Amniotic epithelial cell (primary cell): ENCODE results near the gene CLEC4M.
A peak's percentile ranks its signal among the peaks of the same experiment; 100 is the strongest.
"Not testable (repeated sequence)": the region's sequence is repeated elsewhere in the genome, so short reads cannot be mapped to it uniquely, and the experiment has no call there.

Source experiments
- DNase-seq: peaks from one replicate; pipeline ENCODE4 v3.0.0-alpha.2; 2010; ENCODE audit warnings: low read depth

The CLEC4M gene

DNA sequence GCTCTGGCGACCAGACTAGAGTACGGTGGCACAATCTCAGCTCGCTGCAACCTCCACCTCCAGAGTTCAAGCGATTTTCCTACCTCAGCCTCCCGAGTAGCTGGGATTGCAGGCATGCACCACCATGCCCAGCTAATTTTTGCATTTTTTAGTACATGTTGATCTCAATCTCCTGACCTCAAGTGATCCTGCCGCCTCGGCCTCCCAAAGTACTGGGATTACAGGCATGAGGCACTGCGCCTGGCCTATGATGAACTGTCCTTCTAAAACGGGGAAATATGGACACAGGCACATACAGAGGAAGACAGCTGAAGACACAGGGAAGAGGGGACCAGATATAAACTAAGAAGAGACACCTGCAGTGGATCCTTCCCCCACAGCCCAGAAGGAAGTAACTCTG is 12.7 kb downstream of the CLEC4M start:
- no peak for DNase-seq

DNA sequence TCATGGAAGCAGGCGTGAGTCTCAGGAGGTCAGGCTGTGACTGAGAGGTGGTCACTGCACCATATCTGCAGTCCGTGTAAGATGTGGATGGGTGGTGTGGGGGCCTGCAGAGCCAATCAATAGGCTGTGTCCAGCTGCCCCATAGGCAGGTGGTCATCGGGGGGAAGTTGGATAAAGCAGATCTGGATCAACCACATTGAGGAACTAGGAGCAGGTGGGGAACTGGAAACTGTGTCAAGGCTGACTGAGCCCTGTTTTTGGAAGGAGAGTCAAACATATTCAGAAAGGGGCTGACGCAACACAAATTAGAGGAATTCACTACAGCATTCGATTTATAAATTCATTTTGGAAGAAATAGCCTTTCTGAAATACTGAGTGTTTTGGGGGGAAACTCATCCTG is 15.0 kb downstream of the CLEC4M start:
- no peak for DNase-seq

DNA sequence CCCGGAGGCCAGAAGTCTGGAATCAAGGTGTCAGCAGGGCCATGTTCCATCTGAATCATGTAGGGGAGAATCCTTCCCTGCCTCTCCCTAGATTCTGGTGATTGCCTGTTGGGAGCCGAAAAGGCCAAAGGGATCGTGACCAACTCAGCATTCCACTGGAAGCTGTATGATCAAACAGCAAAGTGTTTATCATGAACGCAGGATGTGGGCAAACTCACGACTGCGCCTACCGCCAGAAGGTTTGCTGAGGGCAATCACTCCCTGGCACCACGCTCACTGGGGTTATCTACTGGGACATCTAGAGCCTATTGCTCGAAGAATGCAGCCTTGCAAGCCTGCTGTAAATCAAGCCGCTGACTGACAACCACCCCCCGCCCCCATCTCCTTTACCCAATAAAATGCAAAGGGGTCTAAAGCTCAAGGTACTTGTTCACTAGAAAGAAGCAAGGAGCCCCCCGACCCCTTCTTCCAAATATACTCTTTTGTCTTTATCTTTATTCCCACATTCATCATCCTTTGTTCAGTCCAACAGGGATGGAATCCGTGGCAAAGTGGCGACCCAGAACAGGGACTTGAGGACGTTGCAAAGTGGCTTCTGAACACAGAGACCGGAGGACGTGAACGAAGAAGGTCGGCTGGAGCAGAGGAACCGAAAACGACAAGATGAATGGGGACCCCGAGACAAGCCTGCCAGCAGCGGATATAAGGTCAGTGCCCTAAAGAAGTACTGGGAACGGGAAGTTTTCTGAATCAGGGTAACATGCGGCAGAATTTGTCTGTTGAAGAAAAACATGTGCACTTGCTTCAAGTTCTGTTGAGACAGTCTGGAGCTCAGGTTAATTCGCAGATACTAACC is 16.8 kb downstream of the CLEC4M start:
- no peak for DNase-seq

DNA sequence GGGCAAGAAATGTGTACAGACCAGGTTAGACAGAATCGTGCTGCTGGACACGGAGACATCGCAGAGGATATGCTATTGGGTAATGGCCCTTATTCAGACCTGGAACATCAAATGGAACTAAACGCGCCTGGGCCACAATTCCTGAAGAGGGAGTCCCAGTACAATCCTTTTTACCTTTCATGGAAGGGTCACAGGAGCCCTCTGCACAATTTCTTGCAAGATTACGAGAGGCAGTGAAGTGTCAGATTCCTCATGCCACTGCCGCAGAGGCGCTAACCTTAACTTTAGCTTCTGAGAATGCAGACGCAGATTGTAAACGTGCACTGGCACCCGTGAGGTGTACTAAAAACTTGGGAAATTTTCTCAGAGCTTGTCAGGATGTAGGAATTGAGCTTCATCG is 18.1 kb downstream of the CLEC4M start:
- no peak for DNase-seq

DNA sequence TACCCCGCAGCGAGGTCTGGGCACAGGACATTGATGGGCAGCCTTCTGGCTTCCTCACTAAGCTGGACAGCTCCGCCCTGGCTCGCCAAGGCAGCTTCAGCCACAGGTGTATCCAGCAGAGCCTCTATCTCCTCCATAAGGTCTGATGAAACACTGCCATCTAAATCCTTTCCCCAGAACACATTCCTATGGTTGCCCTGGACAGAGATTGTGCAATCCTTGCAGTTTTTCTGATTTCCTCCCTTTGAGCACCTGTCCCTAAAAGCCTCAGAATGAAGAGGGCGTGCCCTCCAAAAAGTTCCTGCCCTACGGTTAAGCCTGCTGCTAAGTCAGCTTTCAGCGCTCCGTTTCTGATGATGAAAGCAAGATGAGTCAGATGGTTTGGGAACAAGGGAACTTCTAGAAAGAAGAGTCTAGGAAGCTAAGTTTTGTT is 21.0 kb downstream of the CLEC4M start:
- DNase-seq: peak; percentile 76

DNA sequence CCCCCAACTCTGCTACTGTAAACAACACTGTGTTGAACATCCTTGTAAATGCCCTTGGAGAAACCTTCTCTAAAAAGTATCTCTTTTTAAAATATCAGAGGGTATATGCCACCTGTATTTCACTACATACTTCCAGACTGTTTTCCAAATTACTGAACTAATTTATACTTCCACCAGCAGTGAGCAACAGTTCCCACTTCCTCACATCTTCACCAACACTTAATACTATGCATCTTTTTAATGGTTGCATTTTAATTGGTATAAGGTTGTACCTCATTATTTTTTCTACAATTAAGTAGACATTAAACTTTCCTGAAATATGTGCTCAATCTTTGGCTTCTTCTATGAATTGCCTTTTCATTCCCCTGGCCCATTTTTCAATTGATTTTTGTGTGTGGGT is 21.8 kb downstream of the CLEC4M start:
- DNase-seq: no peak

DNA sequence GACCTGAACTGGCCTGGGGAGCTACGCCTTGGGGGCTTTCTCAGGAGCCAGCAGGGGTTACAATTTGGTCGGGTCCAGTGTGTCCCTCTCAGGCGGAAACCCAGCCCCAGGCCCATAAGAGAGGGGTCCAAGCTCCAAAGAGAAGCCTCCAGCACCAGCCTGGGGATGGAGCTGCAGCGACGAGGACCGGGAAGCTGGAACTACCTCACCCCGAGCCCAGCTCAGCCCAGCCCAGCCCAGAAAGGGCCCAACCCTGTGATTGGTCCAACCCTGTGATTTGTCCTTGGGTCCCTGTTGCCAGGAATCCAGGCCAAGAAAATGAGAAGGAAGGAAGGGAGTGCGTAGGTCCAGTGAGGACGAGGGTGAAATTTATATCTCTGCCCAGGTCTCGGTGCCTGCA is 24.1 kb downstream of the CLEC4M start:
- no peak for DNase-seq

DNA sequence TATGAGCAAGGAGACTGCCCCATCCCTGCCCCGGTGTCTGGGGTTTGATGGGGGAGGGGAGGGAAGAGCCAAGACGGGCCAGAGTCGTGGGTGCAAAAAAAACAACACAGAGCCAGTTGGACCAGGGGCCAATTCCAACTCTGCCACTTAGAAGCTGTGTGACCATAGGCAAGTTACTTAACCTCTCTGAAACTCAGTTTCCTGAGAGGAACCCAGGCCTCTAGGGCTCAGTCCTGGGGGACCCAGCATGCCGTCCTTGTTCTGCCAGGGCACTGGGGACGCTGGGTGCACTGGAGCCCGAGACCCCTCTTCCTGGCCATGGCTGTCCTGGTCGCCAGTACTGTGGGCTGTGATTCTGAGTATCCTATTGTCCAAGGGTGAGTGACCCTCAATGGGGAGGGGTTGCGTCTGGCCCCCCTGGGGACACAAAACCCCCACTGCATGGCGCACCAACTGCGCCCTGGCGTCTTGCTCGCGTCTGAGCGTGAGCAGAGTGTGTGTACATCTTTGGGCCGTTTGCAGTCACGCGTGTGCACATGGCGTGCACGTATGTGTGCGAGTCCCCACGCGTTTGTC is 24.6 kb downstream of the CLEC4M start:
- no peak for DNase-seq

DNA sequence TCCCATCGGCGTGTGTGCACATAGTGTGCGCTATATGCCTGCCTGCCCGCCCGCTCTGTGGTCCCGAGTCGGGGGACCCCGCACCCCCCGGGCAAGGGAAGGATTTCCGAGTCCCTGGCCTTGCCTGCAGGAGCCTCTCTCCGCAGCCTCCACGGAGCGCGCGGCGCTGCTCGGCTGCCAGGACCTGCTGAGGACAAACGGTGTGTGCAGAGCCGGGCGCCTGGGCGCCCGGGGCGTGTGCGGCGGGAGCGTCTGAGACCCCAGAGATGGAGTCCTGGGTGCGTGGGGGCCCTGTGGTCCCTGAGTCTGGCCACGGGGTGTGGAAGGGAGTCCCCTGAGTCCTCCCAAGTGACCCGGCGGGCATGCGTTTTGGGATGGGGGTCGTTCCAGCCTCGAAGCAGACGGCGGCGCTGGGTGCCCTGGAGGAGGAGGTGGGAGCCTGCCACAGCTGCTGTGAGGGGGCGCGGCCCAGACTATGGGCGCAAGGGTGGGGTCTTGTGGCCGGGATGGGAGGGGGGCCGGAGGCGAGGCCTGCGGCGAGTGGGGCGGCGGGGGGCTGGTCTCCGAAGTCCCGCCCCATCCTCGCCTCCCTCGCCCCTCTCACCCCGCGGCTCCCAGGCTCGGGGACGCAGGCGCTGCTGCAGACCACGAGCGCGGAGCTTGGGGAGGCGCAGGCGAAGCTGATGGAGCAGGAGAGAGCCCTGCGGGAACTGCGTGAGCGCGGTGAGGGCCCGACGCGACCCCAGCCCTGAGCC is 25.3 kb downstream of the CLEC4M start:
- DNase-seq: no peak

DNA sequence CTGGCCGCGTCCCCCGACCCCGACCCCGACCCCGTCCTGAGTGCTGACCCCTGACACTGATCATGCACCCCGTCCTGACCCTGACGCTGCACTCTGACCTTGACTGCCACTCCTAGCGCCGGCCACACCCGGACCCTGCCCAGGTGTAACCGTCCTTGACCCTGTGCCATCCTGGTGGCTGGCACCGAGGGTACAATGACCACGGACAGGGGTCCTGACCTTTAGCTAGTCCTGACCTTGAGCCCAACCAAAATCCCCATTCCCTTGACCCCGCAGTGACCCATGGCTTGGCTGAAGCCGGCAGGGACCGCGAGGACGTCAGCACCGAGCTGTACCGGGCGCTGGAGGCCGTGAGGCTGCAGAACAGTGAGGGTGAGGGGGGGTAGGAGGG is 25.9 kb downstream of the CLEC4M start:
- DNase-seq: no peak

DNA sequence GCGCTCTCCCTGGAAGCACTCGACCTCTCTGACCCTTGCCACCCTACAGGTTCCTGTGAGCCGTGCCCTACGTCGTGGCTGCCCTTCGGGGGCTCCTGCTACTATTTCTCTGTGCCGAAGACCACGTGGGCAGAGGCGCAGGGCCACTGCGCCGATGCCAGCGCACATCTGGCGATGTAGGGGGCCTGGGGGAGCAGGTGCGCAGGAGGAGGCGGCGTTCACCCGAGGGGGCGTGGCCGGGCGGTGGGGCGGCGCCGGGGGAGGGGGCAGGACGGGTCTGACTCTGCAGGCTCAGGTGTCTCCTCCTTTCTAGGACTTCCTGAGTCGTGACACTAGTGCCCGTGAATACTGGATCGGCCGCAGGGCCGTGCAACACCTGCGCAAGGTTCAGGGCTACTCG is 26.4 kb downstream of the CLEC4M start:
- DNase-seq: no peak

DNA sequence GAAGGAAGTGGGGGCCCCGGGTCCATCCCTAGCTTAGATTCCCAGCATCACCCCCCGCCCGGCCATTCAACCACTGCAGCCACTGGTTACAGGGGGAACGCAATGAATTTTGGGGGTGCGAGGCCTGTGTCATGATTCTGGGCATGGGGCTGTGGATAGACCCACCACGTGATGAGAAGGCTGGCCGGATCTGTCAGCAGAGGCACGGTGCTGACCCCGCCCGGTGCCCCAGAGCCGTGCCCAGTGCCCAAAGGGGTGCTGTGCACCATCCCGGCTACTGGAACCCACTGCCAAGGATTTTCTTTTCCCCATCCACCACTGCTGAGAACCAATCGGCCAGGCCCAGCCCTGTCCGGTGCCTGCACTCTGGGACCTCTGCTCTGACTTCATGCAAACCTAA is 27.4 kb downstream of the CLEC4M start:
- no peak for DNase-seq

DNA sequence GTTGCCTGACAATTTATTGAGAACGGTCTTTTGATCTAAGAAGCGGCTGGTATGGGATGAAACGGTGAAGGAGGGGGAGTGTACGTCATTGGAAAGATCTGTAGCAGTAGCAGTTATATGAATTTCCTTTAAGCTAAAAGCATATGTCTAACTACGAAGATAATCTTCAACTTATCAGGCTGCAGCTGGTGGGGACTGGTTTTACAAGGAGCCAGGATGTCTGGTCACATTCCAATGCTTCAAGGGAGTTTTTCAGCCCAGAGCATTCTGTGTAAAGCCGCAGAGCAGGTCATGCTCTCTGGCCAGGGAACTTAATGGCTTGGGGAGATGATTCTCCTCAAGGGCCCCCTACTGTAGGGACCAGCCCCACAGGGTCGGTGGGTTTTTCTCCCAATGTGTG is 29.2 kb downstream of the CLEC4M start:
- DNase-seq: no peak

DNA sequence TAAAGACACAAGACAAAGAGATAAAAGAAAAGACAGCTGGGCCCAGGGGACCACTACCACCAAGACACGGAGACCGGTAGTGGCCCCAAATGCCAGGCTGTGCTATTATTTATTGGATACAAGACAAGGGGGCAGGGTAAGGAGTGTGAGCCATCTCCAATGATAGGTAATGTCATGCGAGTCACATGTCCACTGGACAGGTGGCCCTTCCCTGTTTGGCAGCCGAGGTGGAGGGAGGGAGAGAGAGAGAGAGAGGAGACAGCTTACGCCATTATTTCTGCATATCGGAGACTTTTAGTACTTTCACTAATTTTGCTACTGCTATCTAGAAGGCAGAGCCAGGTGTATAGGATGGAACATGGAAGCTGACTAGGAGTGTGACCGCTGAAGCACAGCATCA is 29.7 kb downstream of the CLEC4M start:
- DNase-seq: not testable (repeated sequence)

DNA sequence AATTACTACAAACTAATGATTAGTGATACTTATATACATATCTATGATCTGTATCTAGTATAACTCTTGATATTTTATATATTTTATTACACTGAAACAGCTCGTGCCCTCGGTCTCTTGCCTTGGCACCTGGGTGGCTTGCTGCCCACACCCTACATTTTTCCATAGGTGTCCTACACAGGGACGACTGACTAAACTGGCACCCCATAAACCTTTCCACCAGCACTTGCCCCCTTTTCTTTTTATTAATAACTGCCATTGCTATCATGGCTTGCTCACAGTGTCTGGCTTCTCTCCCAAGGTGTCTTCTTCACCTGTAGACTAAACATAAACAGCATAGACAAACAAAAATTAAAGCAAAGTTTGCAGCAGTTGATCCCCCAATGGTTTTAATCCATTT is 30.4 kb downstream of the CLEC4M start:
- no peak for DNase-seq

DNA sequence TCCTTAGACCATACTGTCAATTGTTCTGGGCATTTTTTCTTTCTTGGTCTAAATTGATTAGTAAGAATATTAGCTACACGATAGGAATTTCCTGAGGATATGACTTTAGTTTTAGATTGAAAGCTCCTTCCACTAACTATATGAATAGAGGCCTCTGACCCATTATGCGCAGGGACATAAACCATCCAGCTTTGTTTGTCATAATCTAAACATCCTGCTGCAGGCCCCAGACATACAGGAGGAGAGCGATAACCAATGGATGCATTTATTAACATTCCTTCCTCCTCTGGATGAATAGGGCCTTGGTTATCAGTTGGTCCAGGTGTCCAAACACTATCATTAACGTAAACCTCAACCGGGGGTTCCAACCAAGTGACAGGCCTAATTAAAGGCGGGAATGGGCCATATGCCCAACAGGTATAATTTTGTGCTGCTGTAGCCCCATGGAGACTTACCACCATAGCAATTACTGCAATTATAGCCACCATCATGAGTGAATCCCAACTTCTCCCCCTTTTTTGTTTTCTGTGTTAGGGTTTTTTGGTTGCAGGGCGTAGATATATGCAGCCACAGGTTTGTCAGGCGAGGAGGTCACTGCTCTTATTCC is 32.6 kb downstream of the CLEC4M start:
- DNase-seq: no peak

DNA sequence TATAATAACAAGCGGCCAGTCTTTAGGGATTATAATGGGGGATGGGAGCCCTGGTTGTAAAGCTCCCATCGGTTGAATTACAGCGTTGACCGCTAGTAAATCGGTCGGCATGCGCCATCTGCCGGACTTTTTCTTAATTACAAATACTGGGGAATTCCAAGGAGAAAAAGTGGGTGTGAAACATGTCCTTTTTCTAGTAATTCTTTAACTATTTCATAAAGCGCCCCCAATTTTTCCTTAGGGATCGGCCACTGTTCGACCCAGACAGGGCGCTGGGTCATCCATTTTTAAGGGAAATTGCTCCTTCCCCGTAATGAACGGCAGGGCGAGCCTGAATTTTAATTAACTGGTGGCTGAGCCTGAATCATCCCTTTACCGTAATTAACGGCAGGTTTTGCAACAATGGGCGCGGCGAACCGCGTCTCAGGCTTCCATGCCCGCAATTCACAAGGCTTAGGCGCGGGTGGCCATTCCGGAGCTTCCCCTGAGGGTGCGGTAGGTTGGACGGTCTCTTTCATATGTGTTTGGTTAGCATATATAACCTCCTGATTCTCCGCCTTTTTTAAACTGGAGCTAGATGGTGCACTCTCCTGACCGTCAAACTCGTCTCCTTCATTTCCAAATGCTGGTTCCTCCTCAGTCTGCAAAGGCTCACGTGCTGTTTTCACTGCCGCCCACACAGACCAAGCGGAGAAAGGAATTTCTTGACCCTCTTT is 36.8 kb downstream of the CLEC4M start:
- DNase-seq: peak; percentile 71

DNA sequence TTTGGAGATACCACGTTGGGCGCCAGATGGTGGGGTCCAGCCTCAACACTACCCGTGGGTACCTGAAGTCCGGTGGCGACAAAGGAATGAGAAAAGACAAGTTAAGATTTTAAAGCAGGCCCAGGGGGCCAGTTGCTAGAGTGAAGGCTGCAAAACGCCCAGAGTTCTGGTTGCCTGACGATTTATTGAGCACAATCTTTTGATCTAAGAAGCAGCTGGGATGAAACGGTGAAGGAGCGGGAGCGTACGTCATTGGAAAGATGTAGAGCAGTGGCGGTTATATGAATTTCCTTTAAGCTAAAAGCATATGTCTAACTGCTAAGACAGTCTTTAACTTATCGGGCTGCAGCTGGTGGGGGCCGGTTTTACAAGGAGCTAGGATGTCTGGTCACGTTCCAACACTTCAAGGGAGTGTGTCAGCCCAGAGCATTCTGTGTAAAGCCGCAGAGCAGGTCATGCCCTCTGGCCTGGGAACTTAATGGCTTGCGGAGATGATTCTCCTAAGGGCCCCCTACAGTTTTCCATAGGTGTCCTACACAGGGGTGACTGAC is 38.1 kb downstream of the CLEC4M start:
- DNase-seq: no peak

DNA sequence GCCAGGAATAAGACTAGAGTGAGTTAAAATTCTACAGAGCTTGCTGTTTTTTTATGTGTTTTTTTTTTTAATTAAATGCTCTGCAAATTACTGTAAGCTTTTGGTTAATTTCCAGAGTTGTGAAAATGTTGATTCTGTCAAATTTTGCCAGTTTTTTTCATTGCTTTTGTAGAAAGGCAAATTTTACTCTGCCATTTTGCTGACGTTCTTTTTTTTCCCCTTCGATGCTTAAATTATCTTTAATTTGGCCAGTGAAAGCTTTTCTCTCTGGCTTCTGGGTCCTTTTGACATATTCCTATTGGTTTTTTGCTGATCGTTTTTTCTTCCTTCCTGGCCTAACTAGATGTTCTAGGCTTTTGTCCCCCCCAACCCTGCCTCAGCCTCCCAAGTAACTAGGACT is 43.2 kb downstream of the CLEC4M start:
- no peak for DNase-seq

DNA sequence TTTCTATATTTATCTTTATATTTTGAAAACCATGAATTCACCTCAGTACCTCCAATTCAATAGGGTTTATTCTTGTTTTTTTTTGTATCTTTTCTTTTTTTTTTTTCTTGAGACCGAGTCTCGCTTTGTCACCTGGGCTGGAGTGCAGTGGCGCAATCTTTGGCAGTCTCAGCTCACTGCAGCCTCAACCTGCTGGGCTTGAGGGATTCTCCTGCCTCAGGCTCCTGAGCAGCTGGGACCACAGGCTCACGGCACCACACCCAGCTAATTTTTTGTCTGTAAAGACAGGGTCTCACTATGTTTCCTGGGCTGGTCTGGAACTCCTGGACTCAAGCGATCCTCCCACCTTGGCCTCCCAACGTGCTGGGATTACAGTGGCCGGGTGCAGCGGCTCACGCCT is 43.8 kb downstream of the CLEC4M start:
- DNase-seq: no peak

DNA sequence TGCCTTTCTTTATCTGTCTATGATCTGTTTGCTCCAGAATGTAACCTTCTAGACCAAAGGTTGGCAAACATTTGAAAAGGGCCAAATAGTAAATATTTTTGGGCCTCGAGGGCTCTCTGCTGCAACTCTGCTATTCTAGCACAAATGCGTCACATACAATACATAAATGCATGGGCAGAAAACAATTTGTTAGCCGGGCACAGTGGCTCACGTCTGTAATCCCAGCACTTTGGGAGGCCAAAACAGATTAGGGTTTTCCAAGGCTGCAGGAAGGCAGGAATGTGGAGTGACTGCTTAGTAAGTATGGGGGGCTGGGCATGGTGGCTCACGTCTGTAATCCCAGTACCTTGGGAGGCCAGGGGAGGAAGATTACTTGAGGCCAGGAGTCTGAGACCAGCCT is 45.1 kb downstream of the CLEC4M start:
- DNase-seq: no peak

DNA sequence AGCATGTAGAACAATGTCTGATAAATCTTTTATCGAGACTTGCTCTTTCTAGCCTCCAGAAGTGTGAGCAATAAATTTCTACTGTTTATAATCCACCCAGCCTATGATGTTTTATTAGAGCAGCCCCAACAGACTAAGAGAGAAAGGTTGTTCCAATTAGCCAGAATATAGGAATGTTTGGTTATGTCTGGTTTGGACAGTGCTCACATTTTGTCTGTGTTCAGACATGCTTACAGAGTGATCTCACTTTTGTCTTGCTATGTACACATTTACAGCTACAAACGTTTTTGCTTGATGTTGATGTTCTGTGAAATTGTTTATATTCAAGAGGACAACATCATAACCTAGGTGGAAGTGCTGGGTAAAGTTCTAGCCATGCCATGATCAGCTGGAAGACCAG is 48.9 kb downstream of the CLEC4M start:
- no peak for DNase-seq
